Mesenchymal stem cell (in vitro differentiated cells and primary cell): ENCODE data around the gene NUDT3.
A peak's percentile ranks its signal among the peaks of the same experiment; 100 is the strongest.

Experiments
- DNase-seq: peaks from one replicate; pipeline ENCODE4 v3.0.0-alpha.2; 2013
- H2AFZ ChIP-seq: one replicate; pipeline ENCODE4 v1.6.1; 2013; ENCODE audit warnings: low read depth, mild to moderate bottlenecking, control low read depth, inconsistent platforms, low read length, moderate library complexity
- H2AK5ac ChIP-seq: 2 replicates; pipeline ENCODE4 v1.6.1; 2013; ENCODE audit warnings: low read length, moderate library complexity, mild to moderate bottlenecking, inconsistent platforms; ENCODE audit not compliant: severe bottlenecking
- H2BK120ac ChIP-seq: one replicate; pipeline ENCODE4 v1.6.1; 2013; ENCODE audit warnings: low read depth, mild to moderate bottlenecking, inconsistent platforms, low read length, moderate library complexity
- H2BK12ac ChIP-seq, 2 experiments: one replicate each; pipeline ENCODE4 v1.6.1; 2013; ENCODE audit warnings: inconsistent platforms in 2 of 2, low read length in 2 of 2, mild to moderate bottlenecking in 2 of 2, moderate library complexity in 2 of 2, control low read depth in 1 of 2
- H2BK15ac ChIP-seq: one replicate; pipeline ENCODE4 v1.6.1; 2013; ENCODE audit warnings: mild to moderate bottlenecking, low read depth, inconsistent platforms; ENCODE audit not compliant: poor library complexity, severe bottlenecking
- H2BK5ac ChIP-seq: 2 replicates; pipeline ENCODE4 v1.6.1; 2013; ENCODE audit warnings: low read depth, mild to moderate bottlenecking, low read length, control low read depth, inconsistent platforms; ENCODE audit not compliant: poor library complexity, severe bottlenecking
- H3K14ac ChIP-seq, 2 experiments: one replicate each; pipeline ENCODE4 v1.6.1; 2013; ENCODE audit warnings: inconsistent platforms in 2 of 2, low read length in 2 of 2, control low read depth in 1 of 2, mild to moderate bottlenecking in 1 of 2, moderate library complexity in 1 of 2
- H3K18ac ChIP-seq, 2 experiments: one replicate each; pipeline ENCODE4 v1.6.1; 2013; ENCODE audit warnings: inconsistent platforms in 2 of 2, low read length in 2 of 2, control low read depth in 1 of 2, low read depth in 1 of 2, mild to moderate bottlenecking in 1 of 2
- H3K23ac ChIP-seq, 2 experiments: one replicate each; pipeline ENCODE4 v1.6.1; 2013; ENCODE audit warnings: inconsistent platforms in 2 of 2, low read length in 2 of 2, mild to moderate bottlenecking in 2 of 2, moderate library complexity in 2 of 2, control low read depth in 1 of 2
- H3K27ac ChIP-seq: 2 replicates; pipeline ENCODE4 v1.5.1; 2013; ENCODE audit warnings: mild to moderate bottlenecking, moderate library complexity, low read length, control low read depth, inconsistent platforms; ENCODE audit not compliant: poor library complexity, severe bottlenecking
- H3K27me3 ChIP-seq, 2 experiments: 2 replicates each; pipeline versions ENCODE4 v1.6.1 to v1.7.0; 2013; ENCODE audit warnings: low read length in 2 of 2, mild to moderate bottlenecking in 2 of 2, moderate library complexity in 2 of 2, control low read depth in 1 of 2, inconsistent platforms in 1 of 2; ENCODE audit not compliant: control insufficient read depth in 1 of 2, insufficient read depth in 1 of 2
- H3K36me3 ChIP-seq, 2 experiments: 2 replicates each; pipeline versions ENCODE4 v1.6.1 to v1.7.0; 2013; ENCODE audit warnings: low read length in 2 of 2, control low read depth in 1 of 2, inconsistent platforms in 1 of 2, low read depth in 1 of 2, mild to moderate bottlenecking in 1 of 2; ENCODE audit not compliant: insufficient read depth in 2 of 2, control insufficient read depth in 1 of 2
- H3K4ac ChIP-seq, 2 experiments: one replicate each; pipeline ENCODE4 v1.6.1; 2013; ENCODE audit warnings: inconsistent platforms in 2 of 2, low read length in 2 of 2, mild to moderate bottlenecking in 2 of 2, moderate library complexity in 2 of 2, control low read depth in 1 of 2, low read depth in 1 of 2
- H3K4me1 ChIP-seq: 2 replicates; pipeline ENCODE4 v1.6.1; 2013; ENCODE audit warnings: low read depth, low read length, control low read depth; ENCODE audit not compliant: control insufficient read depth, insufficient read depth
- H3K4me2 ChIP-seq: 2 replicates; pipeline ENCODE4 v1.6.1; 2013; ENCODE audit warnings: low read length, mild to moderate bottlenecking, inconsistent platforms; ENCODE audit not compliant: poor library complexity, severe bottlenecking
- H3K4me3 ChIP-seq, 2 experiments: 2 replicates each; pipeline versions ENCODE4 v1.5.1 to v1.7.0; 2013; ENCODE audit warnings: low read length in 2 of 2, mild to moderate bottlenecking in 2 of 2, control low read depth in 1 of 2, low read depth in 1 of 2; ENCODE audit not compliant: insufficient read depth in 1 of 2
- H3K79me1 ChIP-seq: replicated peaks from 2 replicates; pipeline ENCODE4 v1.6.1; 2013; ENCODE audit warnings: mild to moderate bottlenecking, control low read depth, low read length, inconsistent platforms; ENCODE audit not compliant: poor library complexity, severe bottlenecking
- H3K9ac ChIP-seq: 2 replicates; pipeline ENCODE4 v1.7.0; 2013; ENCODE audit warnings: mild to moderate bottlenecking, low read length, moderate library complexity
- H3K9me3 ChIP-seq: 2 replicates; pipeline ENCODE4 v1.7.0; 2013; ENCODE audit warnings: mild to moderate bottlenecking, low read length; ENCODE audit not compliant: control insufficient read depth
- H4K8ac ChIP-seq: one replicate; pipeline ENCODE4 v1.6.1; 2013; ENCODE audit warnings: inconsistent platforms, mild to moderate bottlenecking, low read length, moderate library complexity
- H4K91ac ChIP-seq: one replicate; pipeline ENCODE4 v1.6.1; 2013; ENCODE audit warnings: mild to moderate bottlenecking, low read length, inconsistent platforms
- WGBS: methylation state at CpG from one replicate; pipeline ENCODE4 v1.1.7; 2013; ENCODE audit warnings: mixed read lengths; 5-methylcytosine and 5-hydroxymethylcytosine counted together

The NUDT3 gene

DNA sequence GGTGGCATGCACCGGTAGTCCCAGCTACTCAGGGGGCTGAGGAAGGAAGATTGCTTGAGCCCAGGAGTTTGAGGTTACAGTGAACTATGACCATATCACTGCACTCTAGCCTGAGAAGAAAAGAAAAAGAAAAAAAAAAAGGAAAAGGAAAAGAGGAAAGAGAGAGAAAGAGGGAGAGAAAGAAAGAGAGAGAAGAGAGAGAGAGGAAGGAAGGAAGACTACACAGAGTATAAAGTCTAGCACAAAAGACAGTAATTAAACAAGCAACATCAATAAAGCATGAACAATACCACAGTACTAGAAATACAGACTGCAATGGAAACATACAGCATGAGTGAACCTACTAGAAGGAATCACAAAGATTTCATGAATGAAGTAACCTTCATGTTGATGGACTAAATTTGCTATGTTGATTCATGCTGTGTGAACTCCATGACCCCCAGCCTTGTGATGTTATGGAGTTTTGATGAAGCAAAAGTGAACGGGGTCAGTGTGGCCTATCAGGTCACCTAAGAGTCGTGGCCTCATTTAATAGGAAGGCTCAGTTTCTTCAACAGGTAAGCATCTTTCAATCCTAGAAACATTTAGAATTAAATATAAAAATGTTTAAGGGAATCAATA is 57.6 kb downstream of the NUDT3 start:
- no peaks in the 10 kb centered on the region for H3K4me1 ChIP-seq
- peaks cover 2 to 30% of the 10 kb centered on the region in 2 experiments for H3K36me3 ChIP-seq

DNA sequence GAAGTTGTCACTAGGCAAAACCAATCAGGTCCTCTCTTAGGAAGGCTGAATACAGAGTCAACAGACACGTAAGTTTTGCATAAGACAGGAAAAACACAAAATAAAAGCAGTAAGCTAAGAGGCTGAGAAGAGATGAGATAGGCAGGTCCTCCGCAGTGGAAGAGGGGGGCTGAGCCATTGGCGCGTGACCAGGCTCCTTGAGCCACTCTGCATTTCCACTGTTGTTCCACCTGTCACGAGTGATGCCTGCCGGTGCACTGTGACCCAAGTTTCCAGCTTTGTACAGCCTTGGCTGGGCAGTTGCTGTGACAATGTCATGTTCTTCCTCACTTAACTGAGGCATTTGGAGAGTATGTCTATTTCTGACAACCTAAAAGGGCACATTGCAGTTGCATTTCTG is 58.6 kb downstream of the NUDT3 start:
- DNase-seq: no peak
- Histone ChIP-seq H3K27ac (no peak overlapping the region), H2AK5ac (no peak overlapping the region), H3K14ac (peak overlapping the region in 1 of 2 experiments; percentile 35), H2BK15ac (no peak overlapping the region), H3K4me3 (no peak overlapping the region), H4K8ac (no peak overlapping the region), H2AFZ (no peak overlapping the region), H2BK5ac (no peak overlapping the region), H2BK120ac (no peak overlapping the region), H3K18ac (no peak overlapping the region), H3K4me2 (no peak overlapping the region), H3K79me1 (peaks cover 33% of the 10 kb centered on the region), H3K27me3 (no peaks in the 10 kb centered on the region), H2BK12ac (no peak overlapping the region), H3K9ac (no peak overlapping the region), H3K23ac (peak overlapping the region in 1 of 2 experiments; percentile 90), H3K4me1 (no peaks in the 10 kb centered on the region), H4K91ac (no peak overlapping the region), H3K9me3 (no peaks in the 10 kb centered on the region), H3K36me3 (peaks cover 2 to 29% of the 10 kb centered on the region in 2 experiments), H3K4ac (no peak overlapping the region)
- 98% methylated on average over 6 of the region's 6 CpGs for WGBS

More for the DNA sequence above, 57.6 kb downstream of the NUDT3 start:
- H2BK12ac ChIP-seq: no peak overlapping the region
- H3K9ac ChIP-seq: no peak overlapping the region
- no peak for DNase-seq
- H3K27me3 ChIP-seq: no peaks in the 10 kb centered on the region
- H3K4me2 ChIP-seq: no peak overlapping the region
- H2AK5ac ChIP-seq: no peak overlapping the region
- H3K79me1 ChIP-seq: peaks cover 40% of the 10 kb centered on the region
- no peak overlapping the region for H3K18ac ChIP-seq
- H3K27ac ChIP-seq: no peak overlapping the region
- H3K4me3 ChIP-seq: no peak overlapping the region
- WGBS: 100% methylated on average over 1 of the region's 3 CpGs
- no peak overlapping the region for H3K23ac ChIP-seq
- H3K4ac ChIP-seq: no peak overlapping the region
- H4K8ac ChIP-seq: no peak overlapping the region
- no peak overlapping the region for H4K91ac ChIP-seq
- no peaks in the 10 kb centered on the region for H3K9me3 ChIP-seq
- H3K14ac ChIP-seq: no peak overlapping the region
- H2BK120ac ChIP-seq: no peak overlapping the region
- no peak overlapping the region for H2BK5ac ChIP-seq
- H2BK15ac ChIP-seq: no peak overlapping the region
- H2AFZ ChIP-seq: no peak overlapping the region

DNA sequence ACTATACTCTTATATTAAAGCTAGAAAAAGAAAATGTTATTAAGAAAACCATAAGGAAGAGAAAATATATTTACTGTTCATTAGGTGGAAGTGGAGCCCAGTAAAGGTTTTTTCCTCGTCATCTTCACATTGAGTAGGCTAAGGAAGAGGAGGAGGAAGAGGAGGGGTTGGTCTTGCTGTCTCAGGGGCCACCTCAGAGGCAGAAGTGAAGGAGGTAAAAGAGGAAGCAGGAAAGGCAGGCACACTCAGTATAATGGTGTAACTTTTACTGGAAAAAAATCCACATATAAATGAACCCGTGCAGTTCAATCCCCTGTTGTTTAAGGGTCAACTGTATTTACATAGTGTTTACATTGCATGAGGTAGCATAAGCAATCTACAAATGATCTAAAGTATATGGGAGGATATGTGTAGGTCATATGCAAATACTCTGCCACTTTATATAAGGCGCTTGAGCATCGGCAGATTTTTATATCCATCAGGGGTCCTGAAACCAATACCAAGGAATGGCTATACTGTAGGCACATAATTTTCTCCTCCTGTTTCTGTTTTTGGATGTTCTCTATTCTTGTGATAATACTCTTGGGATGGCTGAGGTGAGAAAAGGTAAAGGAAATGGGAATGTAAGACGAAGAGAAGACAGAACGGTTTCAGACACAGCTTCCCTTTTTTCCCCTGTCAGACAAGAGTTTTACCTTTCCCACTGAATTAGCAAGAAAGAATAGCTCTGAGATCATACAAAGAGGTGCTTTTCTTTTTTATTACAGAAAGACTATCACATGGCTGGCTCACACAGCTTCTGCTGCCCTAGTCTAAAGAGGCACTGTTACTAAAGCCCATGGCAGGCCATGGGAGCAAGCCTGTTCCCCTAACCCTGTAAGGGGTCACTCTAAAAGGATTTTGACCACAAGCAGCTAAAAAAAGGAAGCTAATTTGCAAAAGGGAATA is 59.9 kb downstream of the NUDT3 start:
- no peak overlapping the region for H3K4ac ChIP-seq
- H4K8ac ChIP-seq: no peak overlapping the region
- peaks cover 26% of the 10 kb centered on the region for H3K79me1 ChIP-seq
- H3K9ac ChIP-seq: no peak overlapping the region
- H4K91ac ChIP-seq: no peak overlapping the region
- no peak overlapping the region for H2AFZ ChIP-seq
- no peak overlapping the region for H3K27ac ChIP-seq
- no peaks in the 10 kb centered on the region for H3K9me3 ChIP-seq
- H2AK5ac ChIP-seq: no peak overlapping the region
- peaks cover 2 to 29% of the 10 kb centered on the region in 2 experiments for H3K36me3 ChIP-seq
- no peak overlapping the region for H3K4me2 ChIP-seq
- H3K14ac ChIP-seq: no peak overlapping the region
- no peak overlapping the region for H3K23ac ChIP-seq
- WGBS: 93% methylated on average over 1 of the region's 6 CpGs
- H2BK5ac ChIP-seq: no peak overlapping the region
- DNase-seq: no peak
- H3K4me3 ChIP-seq: no peak overlapping the region
- no peak overlapping the region for H2BK120ac ChIP-seq
- no peaks in the 10 kb centered on the region for H3K4me1 ChIP-seq
- no peak overlapping the region for H3K18ac ChIP-seq
- H2BK15ac ChIP-seq: no peak overlapping the region
- no peaks in the 10 kb centered on the region for H3K27me3 ChIP-seq
- H2BK12ac ChIP-seq: no peak overlapping the region

DNA sequence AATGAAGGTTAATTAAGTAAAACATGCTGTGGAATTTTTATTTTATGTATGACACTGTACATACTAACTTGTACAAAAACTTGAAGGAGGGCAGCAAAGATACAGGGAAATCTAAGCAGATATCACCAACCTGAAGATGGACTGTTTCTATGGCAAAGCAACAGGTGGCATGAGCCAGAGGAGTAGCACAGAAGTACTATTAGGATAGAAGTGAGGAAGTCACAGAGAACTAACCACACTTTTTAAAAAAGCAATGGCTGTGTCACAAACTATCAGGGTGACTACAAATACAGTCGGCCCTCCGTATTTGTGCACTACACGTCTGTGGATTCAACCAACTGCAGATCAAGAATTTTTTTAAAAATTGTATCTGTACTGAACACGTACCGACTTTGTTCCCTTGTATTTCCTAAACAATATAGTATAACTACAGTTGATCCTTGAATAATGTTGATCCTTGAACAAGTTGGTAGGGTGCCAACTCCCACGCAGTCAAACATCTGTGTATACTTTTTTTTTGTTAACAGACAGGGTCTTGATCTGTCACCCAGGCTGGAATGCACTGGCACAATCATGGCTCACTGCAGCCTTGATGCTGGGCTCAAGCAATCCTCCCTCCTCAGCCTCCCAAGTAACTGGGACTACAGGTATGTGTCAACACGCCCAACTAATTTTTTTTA is 61.0 kb downstream of the NUDT3 start:
- peaks cover 29% of the 10 kb centered on the region for H3K79me1 ChIP-seq
- no peaks in the 10 kb centered on the region for H3K9me3 ChIP-seq
- no peak overlapping the region for H2BK12ac ChIP-seq
- H3K14ac ChIP-seq: no peak overlapping the region
- no peak overlapping the region for H3K23ac ChIP-seq
- H3K27ac ChIP-seq: no peak overlapping the region
- no peak overlapping the region for H2BK5ac ChIP-seq
- no peak overlapping the region for H2BK15ac ChIP-seq
- H4K91ac ChIP-seq: no peak overlapping the region
- H2AFZ ChIP-seq: no peak overlapping the region
- no peak overlapping the region for H2AK5ac ChIP-seq
- DNase-seq: no peak
- H3K36me3 ChIP-seq: peaks cover 2 to 29% of the 10 kb centered on the region in 2 experiments
- no peak overlapping the region for H3K4me2 ChIP-seq
- 98% methylated on average over 5 of the region's 7 CpGs for WGBS
- H3K4me1 ChIP-seq: no peaks in the 10 kb centered on the region
- H3K4ac ChIP-seq: no peak overlapping the region
- no peak overlapping the region for H3K9ac ChIP-seq
- no peak overlapping the region for H3K18ac ChIP-seq
- H4K8ac ChIP-seq: no peak overlapping the region
- H2BK120ac ChIP-seq: no peak overlapping the region
- no peak overlapping the region for H3K4me3 ChIP-seq
- no peaks in the 10 kb centered on the region for H3K27me3 ChIP-seq
